Aorta (tissue), 5 donors: ENCODE data around the gene INPP5D. TPM values are rescaled to one million over a fixed set of nuclear protein-coding genes. Genes with fewer than 3 reads are reported as not detected.
"Not testable (repeated sequence)": the region's sequence is repeated elsewhere in the genome, so short reads cannot be mapped to it uniquely, and the experiment has no call there.

Experiments used
- ATAC-seq: fragments of 200-7000 bp; cut with Tn5 transposase; one replicate; pipeline ENCODE4 v1.9.1; 2022; ENCODE audit warnings: moderate library complexity; ENCODE audit not compliant: low FRiP score
- DNase-seq, 2 donors: peaks; one replicate each; pipeline ENCODE4 v3.0.0-alpha.2; 2020
- H3K27ac ChIP-seq, 2 donors: one replicate each; pipeline ENCODE4 v1.5.1; 2013; ENCODE audit warnings: low read length in 2 of 2, mild to moderate bottlenecking in 2 of 2, moderate library complexity in 2 of 2, control low read depth in 1 of 2, inconsistent platforms in 1 of 2, low read depth in 1 of 2
- H3K27me3 ChIP-seq, 2 donors: one replicate each; pipeline ENCODE4 v1.6.1; 2013; ENCODE audit warnings: control low read depth in 1 of 2, low read length in 1 of 2, mild to moderate bottlenecking in 1 of 2, moderate library complexity in 1 of 2; ENCODE audit not compliant: insufficient read depth in 2 of 2, control insufficient read depth in 1 of 2
- H3K36me3 ChIP-seq, 2 donors: one replicate each; pipeline ENCODE4 v1.6.1; 2013; ENCODE audit warnings: control low read depth in 1 of 2, low read length in 1 of 2, mild to moderate bottlenecking in 1 of 2; ENCODE audit not compliant: insufficient read depth in 2 of 2, control insufficient read depth in 1 of 2
- H3K4me1 ChIP-seq, 2 donors: one replicate each; pipeline ENCODE4 v1.6.1; 2013; ENCODE audit warnings: low read length in 2 of 2, control low read depth in 1 of 2, mild to moderate bottlenecking in 1 of 2, moderate library complexity in 1 of 2; ENCODE audit not compliant: insufficient read depth in 2 of 2, control insufficient read depth in 1 of 2
- H3K4me3 ChIP-seq, 2 donors: one replicate each; pipeline ENCODE4 v1.5.1; 2013; ENCODE audit warnings: low read length in 2 of 2, control low read depth in 1 of 2, mild to moderate bottlenecking in 1 of 2
- H3K9me3 ChIP-seq: one replicate; pipeline ENCODE4 v1.6.1; 2013; ENCODE audit warnings: mild to moderate bottlenecking, low read length; ENCODE audit not compliant: control insufficient read depth
- WGBS, 2 donors: extraction: QIAGEN DNeasy Blood & Tissue Kit; methylation state at CpG; one replicate each; pipeline ENCODE4 v1.1.7; 2013; 5-methylcytosine and 5-hydroxymethylcytosine counted together
- intact Hi-C, 2 donors: fragments of 100-400 bp; cut with DNase I; formaldehyde crosslinking; loops; one replicate each; pipeline versions ENCODE4 v1.14.2 to v1.15.0; 2022
- polyA plus RNA-seq, 2 donors: library from polyadenylated mRNA; stranded (reverse); fragments of 200-250 nt; gene quantifications; one replicate each; pipeline ENCODE4 v1.2.3, GENCODE V29; 2013
- total RNA-seq, 2 donors: library from RNA; stranded (reverse); fragmentation: NEBNext Ultra II Directional; extraction: Animal tissue kit (Norgen Biotek cat#: 25700); gene quantifications; one replicate each; pipeline ENCODE4 v1.2.1, GENCODE V29; 2021
- donor health status: healthy with polysubstance abuse.
- donor health status: Bipolar disorder and iron deficiency.
- donor health status: DM: no; HTN: no; CAD: no.
- donor health status: DM: no; HTN: no; CAD: no.
- donor health status: DM: yes; HTN: yes; CAD: no.

The INPP5D gene
- total and polyA plus RNA-seq, 4 donors: 0.95 to 51.2 (median 17.2) TPM

DNA sequence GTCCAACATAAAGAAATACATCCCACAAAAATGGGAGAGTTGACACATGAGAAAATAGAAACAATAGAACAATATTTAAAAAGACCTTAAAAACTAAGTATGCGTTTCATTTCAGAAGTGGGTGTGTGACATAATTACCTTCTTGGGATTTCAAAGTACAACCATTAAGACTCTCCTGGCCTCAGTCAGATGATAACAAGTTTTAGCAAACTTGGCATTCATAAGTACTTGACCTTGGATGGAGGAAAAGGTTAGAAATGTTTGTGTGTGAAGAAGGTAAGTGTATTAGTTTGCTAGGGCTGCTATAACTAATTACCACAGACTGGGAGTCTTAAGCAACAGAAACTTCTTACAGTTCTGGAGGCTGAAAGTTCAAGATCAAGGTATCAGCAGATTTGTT, 42.2 kb upstream of the INPP5D start:
- Histone ChIP-seq H3K4me3 (no peak overlapping the region), H3K27me3 (no peaks in the 10 kb centered on the region), H3K9me3 (no peaks in the 10 kb centered on the region), H3K36me3 (no peaks in the 10 kb centered on the region), H3K4me1 (no peaks in the 10 kb centered on the region), H3K27ac (no peak overlapping the region)
- no peak for ATAC-seq
- 92 to 97% methylated on average over 1 of the region's 1 CpG for WGBS, 2 donors
- intact Hi-C loops: no loop called here
- no peak for DNase-seq

DNA sequence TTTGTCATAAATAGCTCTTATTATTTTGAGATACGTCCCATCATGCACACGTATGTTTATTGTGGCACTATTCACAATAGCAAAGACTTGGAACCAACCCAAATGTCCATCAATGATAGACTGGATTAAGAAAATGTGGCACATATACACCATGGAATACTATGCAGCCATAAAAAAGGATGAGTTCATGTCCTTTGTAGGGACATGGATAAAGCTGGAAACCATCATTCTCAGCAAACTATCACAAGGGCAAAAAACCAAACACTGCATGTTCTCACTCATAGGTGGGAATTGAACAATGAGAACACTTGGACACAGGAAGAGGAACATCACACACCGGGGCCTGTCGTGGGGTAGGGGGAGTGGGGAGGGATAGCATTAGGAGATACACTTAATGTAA, 40.5 kb upstream of the INPP5D start:
- ATAC-seq, intact Hi-C loops, H3K4me3 ChIP-seq, H3K9me3 ChIP-seq, H3K27ac ChIP-seq, H3K4me1 ChIP-seq, H3K27me3 ChIP-seq, H3K36me3 ChIP-seq: not testable (repeated sequence)
- DNase-seq: peak in 1 of 2 donors; percentile 8
- 80 to 83% methylated on average over 4 of the region's 4 CpGs for WGBS, 2 donors

- intact Hi-C loops: no loop called here
- no peaks in the 10 kb centered on the region for H3K27me3 ChIP-seq
- no peaks in the 10 kb centered on the region for H3K36me3 ChIP-seq
- H3K27ac ChIP-seq: no peak overlapping the region
- ATAC-seq (no peak), DNase-seq (peak in 1 of 2 donors; percentile 4)
- H3K4me3 ChIP-seq: no peak overlapping the region
- no peaks in the 10 kb centered on the region for H3K4me1 ChIP-seq
- no peaks in the 10 kb centered on the region for H3K9me3 ChIP-seq
- WGBS, 2 donors: 86 to 91% methylated on average over 2 of the region's 2 CpGs
Observed at GRCh38 chr2:233020454-233020853, 39.7 kb upstream of the INPP5D start.

DNA sequence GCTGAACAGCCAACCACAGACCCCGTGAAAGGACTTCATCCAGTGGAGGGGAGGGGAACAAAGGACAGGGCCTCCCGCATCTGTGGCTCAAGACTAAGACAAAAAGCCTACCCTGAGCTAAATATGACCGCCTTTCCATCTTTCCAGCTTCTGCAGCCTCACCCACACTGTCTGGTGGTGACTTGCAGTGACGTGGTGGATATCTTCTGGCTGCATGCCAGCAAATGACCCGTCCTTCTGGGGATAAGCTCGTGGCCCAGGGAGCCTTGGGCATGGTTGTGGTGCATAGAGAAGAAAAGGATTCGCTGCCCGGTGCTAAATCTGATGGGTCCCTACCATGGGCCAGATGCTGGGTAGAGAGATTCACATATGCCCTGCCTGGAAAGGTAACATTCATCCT, 38.4 kb upstream of the INPP5D start:
- WGBS, 2 donors: 65 to 69% methylated on average over 8 of the region's 8 CpGs
- peaks cover 0 to 3% of the 10 kb centered on the region in 2 donors for H3K4me1 ChIP-seq
- H3K4me3 ChIP-seq: no peak overlapping the region
- DNase-seq (peak in 1 of 2 donors; percentile 54), ATAC-seq (no peak)
- intact Hi-C loops: no loop called here
- H3K27ac ChIP-seq: no peak overlapping the region
- H3K36me3 ChIP-seq: no peaks in the 10 kb centered on the region
- H3K27me3 ChIP-seq: no peaks in the 10 kb centered on the region
- no peaks in the 10 kb centered on the region for H3K9me3 ChIP-seq

DNA sequence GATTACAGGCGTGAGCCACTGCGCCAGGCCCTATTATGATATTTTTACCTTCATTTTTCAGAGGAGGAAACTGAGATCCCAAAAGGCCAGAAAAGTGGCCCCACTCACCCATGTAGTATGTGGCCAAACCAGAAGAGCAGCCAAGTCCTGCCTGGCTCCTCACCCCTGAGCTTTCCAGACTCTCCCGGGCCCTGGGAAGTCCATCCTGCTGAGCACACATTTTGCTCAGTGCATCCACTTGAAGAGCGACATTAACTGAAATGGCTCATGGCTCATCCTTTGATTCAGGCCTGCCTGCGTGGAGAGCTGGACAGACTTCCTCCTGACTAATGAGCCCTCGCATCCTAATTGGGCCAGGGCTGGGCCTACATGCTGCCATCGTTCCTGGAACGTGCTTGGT, 37.6 kb upstream of the INPP5D start:
- no peak overlapping the region for H3K4me3 ChIP-seq
- H3K36me3 ChIP-seq: no peaks in the 10 kb centered on the region
- 89 to 91% methylated on average over 8 of the region's 8 CpGs for WGBS, 2 donors
- peaks cover 0 to 3% of the 10 kb centered on the region in 2 donors for H3K4me1 ChIP-seq
- no peak overlapping the region for H3K27ac ChIP-seq
- no peaks in the 10 kb centered on the region for H3K27me3 ChIP-seq
- intact Hi-C loops: no loop called here
- peak in 1 of 2 donors; percentile 57 for DNase-seq
- ATAC-seq: no peak
- H3K9me3 ChIP-seq: no peaks in the 10 kb centered on the region

DNA sequence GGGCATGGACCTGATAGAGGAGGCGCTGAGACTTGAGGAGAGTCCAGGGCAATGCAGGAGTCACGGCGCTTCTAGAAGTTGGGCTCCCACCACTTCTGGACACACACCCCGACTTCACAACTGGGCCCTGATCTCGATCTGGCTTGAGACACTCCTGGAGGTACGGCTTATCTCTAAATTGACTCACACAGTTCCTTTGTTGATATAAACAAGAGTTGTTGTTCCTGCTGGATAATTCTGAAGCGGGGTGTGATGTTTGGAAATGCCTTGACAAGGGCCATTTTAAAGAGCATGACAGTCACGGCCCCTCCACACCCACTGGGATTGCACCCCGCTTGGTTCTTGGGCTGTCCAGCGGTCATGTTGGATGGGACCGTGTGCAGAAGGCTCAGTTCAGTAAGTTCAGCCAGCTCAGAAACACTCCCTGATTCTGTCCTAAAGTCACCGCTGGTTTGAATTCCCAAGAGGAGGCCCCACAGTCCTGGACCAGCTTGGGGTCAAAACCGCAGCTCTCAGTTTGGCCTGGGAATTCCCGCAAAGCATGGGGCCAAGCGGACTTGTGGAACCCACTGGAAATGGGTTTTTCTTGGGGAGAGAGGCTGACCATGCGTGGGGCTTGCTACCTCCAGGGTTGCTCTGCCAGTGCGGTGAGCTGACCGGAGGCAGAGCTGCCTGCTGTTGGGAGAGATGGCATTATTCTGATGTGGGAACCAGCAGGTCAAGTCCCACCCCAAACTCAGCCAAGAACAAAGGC, 37.0 kb upstream of the INPP5D start:
- no peak for ATAC-seq

GRCh38 chr2:233023761-233024410, 36.3 kb upstream of the INPP5D start:
- H3K9me3 ChIP-seq: no peaks in the 10 kb centered on the region
- no peaks in the 10 kb centered on the region for H3K36me3 ChIP-seq
- H3K27me3 ChIP-seq: no peaks in the 10 kb centered on the region
- peak in 1 of 2 donors; percentile 50 for DNase-seq
- H3K4me1 ChIP-seq: peaks cover 0 to 3% of the 10 kb centered on the region in 2 donors
- ATAC-seq: no peak
- no peak overlapping the region for H3K4me3 ChIP-seq
- 94 to 96% methylated on average over 14 of the region's 14 CpGs for WGBS, 2 donors
- intact Hi-C loops: no loop called here
- no peak overlapping the region for H3K27ac ChIP-seq

More for the DNA sequence above, 37.0 kb upstream of the INPP5D start:
- H3K27me3 ChIP-seq: no peaks in the 10 kb centered on the region
- no peak overlapping the region for H3K27ac ChIP-seq
- H3K9me3 ChIP-seq: no peaks in the 10 kb centered on the region
- H3K4me3 ChIP-seq: no peak overlapping the region
- intact Hi-C loops: no loop called here
- 96% methylated on average over 18 of the region's 18 CpGs for WGBS, 2 donors
- no peaks in the 10 kb centered on the region for H3K36me3 ChIP-seq
- H3K4me1 ChIP-seq: peaks cover 0 to 3% of the 10 kb centered on the region in 2 donors
- DNase-seq: peak in 1 of 2 donors; percentile 46

DNA sequence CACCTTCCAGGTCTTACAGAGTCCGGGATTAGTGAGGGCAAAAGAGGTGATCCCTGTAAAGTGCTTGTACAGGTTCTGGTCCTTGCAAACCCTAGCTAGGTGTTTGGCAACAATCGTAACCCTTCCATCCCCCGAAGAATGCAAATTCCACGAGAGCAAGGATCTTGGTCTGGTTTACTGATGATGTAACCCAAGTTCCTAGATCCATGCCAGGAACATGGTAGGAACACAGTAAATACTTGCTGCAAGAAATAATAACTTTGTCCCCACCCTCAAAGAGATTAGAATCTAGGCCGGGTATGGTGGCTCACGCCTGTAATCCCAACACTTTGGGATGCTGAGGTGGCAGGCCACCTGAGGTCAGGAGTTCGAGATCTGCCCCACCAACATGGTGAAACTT, 34.4 kb upstream of the INPP5D start:
- H3K4me3 ChIP-seq: no peak overlapping the region
- H3K27ac ChIP-seq: no peak overlapping the region
- ATAC-seq (no peak), DNase-seq (no peak)
- WGBS, 2 donors: 47 to 48% methylated on average over 7 of the region's 7 CpGs
- no peaks in the 10 kb centered on the region for H3K27me3 ChIP-seq
- intact Hi-C loops: no loop called here
- H3K4me1 ChIP-seq: peaks cover 0 to 3% of the 10 kb centered on the region in 2 donors
- H3K9me3 ChIP-seq: no peaks in the 10 kb centered on the region
- no peaks in the 10 kb centered on the region for H3K36me3 ChIP-seq
